GM18517 (cell line): ENCODE data around the gene PRM2.

Experiments used
- ATAC-seq: cut with Tn5 transposase; IDR thresholded peaks from one replicate; pipeline ENCODE4 v1.9.1; 2021; ENCODE audit warnings: mild to moderate bottlenecking, moderate library complexity; ENCODE audit not compliant: unreplicated experiment

PRM2 gene

GRCh38 chr16:11264155-11264832, 12.0 kb downstream of the PRM2 start:
- no peak for ATAC-seq

- ATAC-seq: no peak
These were observed 12.5 kb downstream of the PRM2 start for GRCh38 chr16:11263737-11264136.

GRCh38 chr16:11262915-11263314, 13.4 kb downstream of the PRM2 start:
- ATAC-seq: no peak

- ATAC-seq: no peak
These were observed 15.7 kb downstream of the PRM2 start for GRCh38 chr16:11260596-11260966.

- ATAC-seq: no peak
These were observed 16.4 kb downstream of the PRM2 start for GRCh38 chr16:11259655-11260595.

- no peak for ATAC-seq
These were observed 17.5 kb downstream of the PRM2 start for GRCh38 chr16:11258553-11259492.

GRCh38 chr16:11257131-11257938, 18.9 kb downstream of the PRM2 start:
- no peak for ATAC-seq

- no peak for ATAC-seq
These were observed 19.6 kb downstream of the PRM2 start for GRCh38 chr16:11256661-11257130.

- ATAC-seq: peak; percentile 42
These were observed 20.3 kb downstream of the PRM2 start, which contains the start of gene SOCS1 for GRCh38 chr16:11255737-11256660. Gene SOCS1, minus strand, starts transcription at chr16:11256204. Its CDS starts 726 bp downstream, at chr16:11255478.

GRCh38 chr16:11254913-11255736, 21.2 kb downstream of the PRM2 start:
- peak; percentile 31 for ATAC-seq

GRCh38 chr16:11253995-11254912, 22.0 kb downstream of the PRM2 start:
- no peak for ATAC-seq

GRCh38 chr16:11253009-11253994, 23.0 kb downstream of the PRM2 start:
- ATAC-seq: no peak

- ATAC-seq: no peak
These were observed 23.8 kb downstream of the PRM2 start for GRCh38 chr16:11252482-11252931.

GRCh38 chr16:11251525-11252481, 24.5 kb downstream of the PRM2 start:
- ATAC-seq: no peak
